ENCODE data around the gene TEX22. TPM values are rescaled to one million over a fixed set of nuclear protein-coding genes. Genes with fewer than 3 reads are reported as not detected.

The TEX22 gene
- total RNA-seq, 4 donors from 2014 or later: 1.3 TPM; not detected in 3

- no peak for TF ChIP-seq CTCF (IDR thresholded peaks at IDR 0.05; ENCODE audit: low read depth)
These were observed 48.6 kb downstream of the TEX22 start for GRCh38 chr14:105446971-105447370.

- no peak for TF ChIP-seq CTCF (IDR thresholded peaks at IDR 0.05; ENCODE audit: low read depth)
These were observed 49.6 kb downstream of the TEX22 start for GRCh38 chr14:105447651-105448640.

- no peak for TF ChIP-seq CTCF (IDR thresholded peaks at IDR 0.05; ENCODE audit: low read depth)
These were observed 50.4 kb downstream of the TEX22 start for GRCh38 chr14:105448706-105449111.

GRCh38 chr14:105449276-105450122 lies 51.2 kb downstream of the TEX22 start:
- TF ChIP-seq CTCF (IDR thresholded peaks at IDR 0.05; ENCODE audit: low read depth): no peak

- no peak for TF ChIP-seq CTCF (IDR thresholded peaks at IDR 0.05; ENCODE audit: low read depth)
These were observed 51.8 kb downstream of the TEX22 start for GRCh38 chr14:105450123-105450505.

GRCh38 chr14:105450864-105451720 lies 52.8 kb downstream of the TEX22 start:
- no peak for TF ChIP-seq CTCF (IDR thresholded peaks at IDR 0.05; ENCODE audit: low read depth)
